OCI-LY1 (cell line): ENCODE measurements around the gene PCK1.
"Not testable (repeated sequence)": the region's sequence is repeated elsewhere in the genome, so short reads cannot be mapped to it uniquely, and the experiment has no call there.

Source experiments
- CTCF ChIP-seq: fragments of 200-600 bp; sonication (generic), shearing (Covaris generic); IDR thresholded peaks from 2 replicates; pipeline ENCODE4 v1.5.1; 2017; ENCODE audit warnings: mild to moderate bottlenecking, antibody characterized with exemption, low read length, moderate library complexity, mixed read lengths
- EZH2 ChIP-seq: fragments of 200-600 bp; sonication (generic), shearing (Covaris generic); IDR thresholded peaks from 2 replicates; pipeline ENCODE4 v1.8.0; 2017; ENCODE audit warnings: borderline replicate concordance, mixed run types, mild to moderate bottlenecking, antibody characterized with exemption, low read length, moderate library complexity, mixed read lengths

- not testable (repeated sequence) for TF ChIP-seq CTCF, EZH2
These were observed 49.2 kb upstream of the PCK1 start for GRCh38 chr20:57511709-57512108.
